Stimulated activated CD8-positive, alpha-beta memory T cell treated with anti-CD3 and anti-CD28 coated beads, Interleukin-2, amount 100 ng/mL, for 48 hours (primary cell): Measurements from ENCODE around the gene IWS1.
"Not testable (repeated sequence)": the region's sequence is repeated elsewhere in the genome, so short reads cannot be mapped to it uniquely, and the experiment has no call there.

Experiments used
- DNase-seq, 2 donors: peaks; one replicate each; pipeline ENCODE4 v3.0.0-alpha.2; 2020; ENCODE audit warnings: low read depth in 2 of 2

Gene IWS1

GRCh38 chr2:127526132-127527000 lies at the start of gene IWS1:
TSS of gene IWS1 (minus strand) at chr2:127526489. CDS start at chr2:127526208, 281 bp downstream.
- DNase-seq, result peak; percentile 80 to 91

DNA sequence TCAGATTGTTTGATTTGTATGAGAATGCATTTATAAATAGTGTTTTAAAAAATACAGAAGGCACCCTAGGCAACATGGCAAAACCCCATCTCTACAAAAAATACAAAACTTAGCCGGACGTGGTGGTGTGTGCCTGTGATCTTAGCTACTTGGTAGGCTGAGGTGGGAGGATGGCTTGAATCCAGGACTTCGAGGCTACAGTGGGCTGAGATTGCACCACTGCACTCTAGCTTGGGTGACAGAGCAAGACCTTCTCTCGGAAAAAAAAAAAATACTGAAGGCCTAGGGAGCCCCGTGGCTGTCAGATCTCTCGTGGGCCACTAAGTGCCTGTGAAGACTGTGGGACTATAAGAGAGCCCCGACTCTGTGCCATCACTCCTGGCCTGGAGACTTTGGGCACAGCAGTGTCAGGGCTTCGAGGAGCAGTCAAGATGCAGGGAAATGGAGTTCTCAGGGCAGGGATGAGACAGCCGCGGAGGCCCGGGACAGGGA lies 49.7 kb upstream of the IWS1 start:
- DNase-seq, result no peak

DNA sequence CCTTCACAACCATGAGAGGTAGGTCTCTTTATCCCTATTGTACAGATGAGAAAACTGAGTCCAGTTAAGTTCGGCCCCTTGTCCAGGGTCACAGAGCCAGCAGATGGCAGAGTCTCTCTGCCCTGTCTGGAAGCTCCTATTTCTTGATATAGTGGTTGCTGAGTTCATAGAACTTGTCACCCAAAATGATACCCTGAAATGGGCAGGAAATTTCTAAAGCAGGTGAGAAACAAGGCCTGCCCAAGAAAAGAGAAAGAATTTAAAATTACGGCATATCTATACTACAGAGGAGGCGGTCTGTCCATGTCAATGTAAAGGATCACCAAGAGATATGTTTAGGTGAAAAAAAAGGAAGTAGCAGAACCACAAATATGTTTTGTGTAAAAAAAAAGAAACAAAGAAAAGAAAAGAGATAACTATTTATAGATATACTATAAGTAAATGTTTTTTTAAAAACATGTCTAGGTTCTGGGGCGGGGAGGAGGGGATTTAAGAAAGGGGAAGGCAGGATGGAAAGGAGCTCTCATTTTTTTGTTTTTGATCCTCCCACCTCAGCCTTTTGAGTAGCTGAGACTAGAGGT lies 49.0 kb upstream of the IWS1 start:
- DNase-seq, result no peak

GRCh38 chr2:127574656-127575055 lies 48.4 kb upstream of the IWS1 start:
- DNase-seq, result no peak

DNA sequence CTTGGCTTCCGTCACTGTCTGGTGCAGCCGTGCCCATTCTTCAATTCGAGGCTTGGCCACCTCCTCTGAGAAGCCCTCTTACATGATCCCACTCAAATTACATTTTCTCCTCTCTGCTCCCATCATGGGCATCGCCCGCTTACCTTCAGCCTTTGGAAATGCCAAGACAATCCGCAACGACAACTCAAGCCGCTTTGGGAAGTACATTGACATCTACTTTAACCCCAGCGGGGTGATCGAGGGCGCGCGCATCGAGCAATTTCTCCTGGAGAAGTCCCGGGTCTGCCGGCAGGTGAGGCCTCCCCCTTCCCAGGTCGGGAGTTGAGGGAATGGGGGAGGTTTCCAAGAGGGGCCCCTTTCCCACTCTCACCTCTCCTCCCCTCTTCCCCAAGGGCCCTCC lies 47.5 kb upstream of the IWS1 start:
- DNase-seq, result no peak

DNA sequence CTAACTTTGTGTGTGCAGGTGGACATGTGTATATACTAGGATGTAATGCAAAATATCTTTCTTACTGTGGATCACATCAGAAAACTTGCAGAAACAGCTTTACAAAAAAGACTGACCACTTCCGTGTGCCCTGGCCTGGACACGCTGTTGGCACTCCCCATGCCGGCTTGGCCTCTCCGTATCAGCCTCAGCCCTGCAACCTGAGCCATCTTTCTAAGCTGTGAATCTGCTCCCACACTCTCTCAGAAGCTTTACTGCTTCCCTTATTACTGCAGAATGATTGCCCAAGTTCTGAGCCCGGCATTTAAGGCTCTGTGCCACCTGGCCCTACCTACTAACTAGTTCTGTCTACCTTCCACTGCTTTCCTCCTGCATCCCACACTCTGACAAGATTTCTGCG lies 47.0 kb upstream of the IWS1 start:
- DNase-seq, result no peak

- no peak for DNase-seq
Measured at GRCh38 chr2:127572841-127573240, 46.6 kb upstream of the IWS1 start.

GRCh38 chr2:127572352-127572751 lies 46.1 kb upstream of the IWS1 start:
- not testable (repeated sequence) for DNase-seq

DNA sequence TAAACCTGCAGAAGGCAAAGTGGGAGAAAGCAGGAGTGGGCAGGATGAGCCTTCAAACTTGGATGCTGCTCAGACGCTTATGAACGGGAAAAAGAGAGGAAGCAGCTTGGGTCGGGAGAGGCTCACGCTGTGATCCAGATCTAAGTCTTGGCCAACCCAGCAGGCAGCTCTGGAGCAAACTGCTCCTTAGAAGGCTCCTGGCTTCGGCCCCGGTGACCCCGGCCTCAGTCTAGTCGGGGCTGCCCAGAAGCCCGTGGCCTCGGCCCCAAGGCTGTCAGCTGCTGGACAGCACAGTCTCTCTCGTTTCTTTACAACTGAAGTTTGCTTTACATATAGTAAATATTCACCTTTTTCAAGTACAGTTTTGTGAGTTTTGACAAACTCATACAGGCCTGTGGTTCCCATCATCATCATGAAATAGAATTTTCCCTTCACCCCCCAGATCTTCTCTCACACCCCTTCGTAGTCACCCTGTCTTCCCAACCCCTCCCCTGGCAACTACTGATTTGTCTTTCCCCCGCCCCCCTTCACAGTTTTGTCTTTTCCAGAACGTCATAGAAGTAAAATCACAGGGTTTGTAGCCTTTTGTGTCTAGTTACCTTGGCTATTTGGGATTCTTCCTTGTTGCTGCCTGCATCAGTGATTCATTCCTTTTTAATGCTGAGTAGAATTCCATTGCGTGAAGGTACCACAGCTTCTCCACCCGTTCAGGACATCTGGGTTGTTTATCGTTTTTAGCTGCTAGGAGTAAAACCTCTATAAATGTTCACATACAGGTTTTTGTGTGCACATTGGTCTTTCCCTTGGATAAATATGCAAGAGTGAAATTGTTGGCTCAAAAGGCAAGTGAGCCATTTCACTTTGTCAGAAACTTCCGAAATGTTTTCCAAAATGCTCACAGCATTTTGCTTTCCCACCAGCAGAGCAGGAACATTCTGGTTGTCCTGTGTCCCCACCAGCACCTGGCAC lies 44.3 kb upstream of the IWS1 start:
- no peak for DNase-seq

DNA sequence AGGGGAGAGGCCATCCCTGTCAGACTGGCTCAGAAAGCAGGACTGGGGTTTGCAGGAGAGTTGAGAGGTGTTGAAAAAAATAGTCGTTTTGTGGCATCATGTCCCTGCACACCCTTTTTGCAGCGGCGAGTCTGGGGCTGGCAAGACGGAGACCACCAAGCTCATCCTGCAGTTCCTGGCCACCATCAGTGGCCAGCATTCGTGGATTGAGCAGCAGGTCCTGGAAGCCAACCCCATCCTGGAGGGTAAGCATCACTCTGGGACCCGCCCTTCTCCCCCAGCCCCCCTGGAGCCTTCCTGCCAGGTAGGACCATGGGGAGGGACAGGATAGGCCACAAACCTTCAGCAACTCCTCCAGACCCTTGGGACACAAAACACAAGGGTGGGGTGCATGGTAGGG lies 43.4 kb upstream of the IWS1 start:
- no peak for DNase-seq

DNA sequence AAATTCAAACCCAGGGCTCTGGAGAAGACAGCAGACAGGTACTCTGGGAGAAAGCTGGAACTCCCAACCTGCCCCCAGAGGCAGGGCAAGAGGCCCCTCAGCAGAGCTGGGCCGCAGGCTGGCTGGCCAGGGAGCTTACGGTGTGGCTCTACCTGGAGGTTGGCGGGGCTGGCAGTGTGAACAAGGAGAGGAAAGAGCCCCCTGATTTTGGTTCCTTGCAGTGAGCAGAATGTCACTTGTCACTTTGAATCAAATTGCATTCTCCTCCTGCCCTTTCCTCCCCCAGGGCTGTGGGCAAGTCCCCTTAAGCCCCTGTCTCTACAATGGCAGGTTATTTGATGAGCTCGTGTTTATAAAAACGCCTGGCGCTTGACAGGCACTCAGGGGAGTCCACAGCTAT lies 41.8 kb upstream of the IWS1 start:
- no peak for DNase-seq

GRCh38 chr2:127567351-127567854 lies 41.1 kb upstream of the IWS1 start:
- DNase-seq, result no peak

GRCh38 chr2:127566576-127566975 lies 40.3 kb upstream of the IWS1 start:
- no peak for DNase-seq

- no peak for DNase-seq
Measured at GRCh38 chr2:127566139-127566417, 39.8 kb upstream of the IWS1 start.

DNA sequence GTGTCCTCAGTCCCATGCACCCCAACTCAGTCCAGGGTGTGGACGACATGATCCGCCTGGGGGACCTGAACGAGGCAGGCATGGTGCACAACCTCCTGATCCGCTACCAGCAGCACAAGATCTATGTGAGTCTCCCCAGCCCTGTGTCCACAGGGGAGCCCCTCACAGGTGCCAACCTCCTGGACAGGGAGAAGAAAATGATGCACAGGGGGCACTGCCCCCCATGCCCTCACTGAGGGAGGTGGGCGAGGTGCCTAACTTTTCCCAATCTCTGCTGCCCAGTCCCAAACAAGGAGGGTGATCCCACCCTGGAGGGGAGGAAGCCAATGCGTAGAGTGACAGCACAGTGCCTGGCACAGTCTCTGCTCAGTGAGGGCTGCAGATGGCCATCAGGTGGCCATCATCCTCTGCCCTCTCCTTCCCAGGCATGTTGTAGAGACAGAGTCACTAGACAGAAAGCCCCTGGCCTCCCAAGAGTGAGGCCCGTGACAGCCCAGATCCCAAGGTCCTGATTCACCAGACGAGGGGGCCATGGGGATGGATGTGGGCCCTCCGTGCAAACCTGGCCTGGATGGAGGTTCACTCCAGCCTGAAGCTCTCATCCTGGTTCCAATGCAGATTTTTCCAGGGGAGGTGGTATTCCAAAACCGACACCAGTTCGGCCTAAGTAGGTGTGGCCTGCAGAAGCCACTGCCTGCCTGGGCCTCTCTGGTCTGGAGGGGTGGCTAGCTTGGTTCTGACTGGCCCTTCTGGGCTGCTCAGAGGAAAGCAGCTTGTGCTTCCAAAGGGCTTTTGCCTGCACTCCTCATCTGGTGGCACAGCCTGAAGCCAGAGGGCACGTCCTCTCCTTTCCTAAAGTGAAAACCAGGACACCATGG lies 39.2 kb upstream of the IWS1 start:
- no peak for DNase-seq

- DNase-seq, result no peak
Measured at GRCh38 chr2:127564429-127565260, 38.4 kb upstream of the IWS1 start.

GRCh38 chr2:127563458-127564428 lies 37.5 kb upstream of the IWS1 start:
- no peak for DNase-seq

DNA sequence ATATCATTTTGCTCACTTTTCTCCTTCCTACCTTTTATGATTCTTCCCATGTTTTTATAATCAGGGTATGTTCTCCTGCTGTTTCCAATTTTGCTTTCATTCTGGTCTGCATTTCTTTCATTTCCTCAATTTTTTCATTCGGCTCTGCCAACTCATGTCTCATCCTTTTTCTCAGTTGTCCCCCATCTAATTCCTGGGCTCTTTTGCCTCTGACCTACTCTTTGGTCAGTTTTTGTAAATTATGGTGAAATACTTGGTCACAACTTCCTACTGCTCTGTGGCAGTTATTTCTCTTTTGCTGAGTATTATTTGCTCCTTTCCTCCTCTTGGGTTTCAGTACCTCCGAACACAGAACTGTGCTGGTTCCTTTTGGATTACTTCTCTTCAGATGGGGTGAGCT lies 36.6 kb upstream of the IWS1 start:
- no peak for DNase-seq

DNA sequence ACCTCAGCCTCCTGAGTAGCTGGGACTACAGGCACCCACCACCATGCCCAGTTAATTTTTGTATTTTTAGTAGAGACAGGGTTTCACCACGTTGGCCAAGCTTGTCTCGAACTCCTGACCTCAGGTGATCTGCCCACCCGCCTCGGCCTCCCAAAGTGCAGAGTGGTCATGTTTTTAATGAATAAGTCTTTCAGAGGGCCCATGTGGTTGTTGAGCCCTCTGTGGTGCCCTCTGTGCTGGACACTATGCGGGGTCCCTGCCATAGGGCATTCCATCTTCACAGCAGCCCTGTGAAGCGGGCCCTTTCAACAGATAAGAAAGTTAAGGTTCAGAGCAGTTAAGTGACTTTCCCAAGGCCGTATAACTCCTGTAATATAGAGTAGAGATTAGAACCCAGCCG lies 35.1 kb upstream of the IWS1 start:
- no peak for DNase-seq
